ENCODE data around the gene ARMC12.

GRCh38 chr6:35765739-35766138, 28.9 kb downstream of the ARMC12 start:
- TF ChIP-seq GATA3 (IDR thresholded peaks at IDR 0.05; ENCODE audit: low read depth, low read length) (no peak), GATA2 (IDR thresholded peaks at IDR 0.05; ENCODE audit: low read depth, low read length) (no peak)

All from SH-SY5Y (cell line).